Ishikawa (cell line): ENCODE measurements around the gene CD6.

ENCODE experiments used
- CEBPB ChIP-seq: IDR thresholded peaks from 2 replicates; pipeline ENCODE4 v1.6.1; 2012
- CREB1 ChIP-seq: IDR thresholded peaks from 2 replicates; pipeline ENCODE4 v1.6.1; 2012; ENCODE audit warnings: low read depth
- EGR1 ChIP-seq: IDR thresholded peaks from 2 replicates; pipeline ENCODE4 v1.6.1; 2012
- EP300 ChIP-seq: IDR thresholded peaks from 2 replicates; pipeline ENCODE4 v1.6.1; 2012; ENCODE audit warnings: borderline replicate concordance
- FOXM1 ChIP-seq: IDR thresholded peaks from 2 replicates; pipeline ENCODE4 v1.6.1; 2012; ENCODE audit warnings: low read depth, borderline replicate concordance
- NFIC ChIP-seq: IDR thresholded peaks from 2 replicates; pipeline ENCODE4 v1.6.1; 2012
- RAD21 ChIP-seq: IDR thresholded peaks from 2 replicates; pipeline ENCODE4 v1.6.1; 2012; ENCODE audit warnings: low read depth
- TAF1 ChIP-seq: IDR thresholded peaks from 2 replicates; pipeline ENCODE4 v1.6.1; 2012; ENCODE audit warnings: low read depth, mild to moderate bottlenecking
- TCF12 ChIP-seq: IDR thresholded peaks from 2 replicates; pipeline ENCODE4 v1.6.1; 2012; ENCODE audit warnings: low read depth
- TEAD4 ChIP-seq: IDR thresholded peaks from 2 replicates; pipeline ENCODE4 v1.6.1; 2012
- YY1 ChIP-seq: IDR thresholded peaks from 2 replicates; pipeline ENCODE4 v1.6.1; 2012; ENCODE audit warnings: low read depth
- ZBTB7A ChIP-seq: IDR thresholded peaks from 2 replicates; pipeline ENCODE4 v1.6.1; 2012; ENCODE audit warnings: low read depth
- TF ChIP-seq, protein P1 (sequence below): IDR thresholded peaks from 2 replicates; pipeline ENCODE4 v1.6.1; 2012
- TF ChIP-seq, protein P2 (sequence below): IDR thresholded peaks from 2 replicates; pipeline ENCODE4 v1.6.1; 2012; ENCODE audit warnings: low read depth, mild to moderate bottlenecking
- TF ChIP-seq, protein P3 (sequence below): IDR thresholded peaks from 2 replicates; pipeline ENCODE4 v1.6.1; 2012

CD6 gene

DNA sequence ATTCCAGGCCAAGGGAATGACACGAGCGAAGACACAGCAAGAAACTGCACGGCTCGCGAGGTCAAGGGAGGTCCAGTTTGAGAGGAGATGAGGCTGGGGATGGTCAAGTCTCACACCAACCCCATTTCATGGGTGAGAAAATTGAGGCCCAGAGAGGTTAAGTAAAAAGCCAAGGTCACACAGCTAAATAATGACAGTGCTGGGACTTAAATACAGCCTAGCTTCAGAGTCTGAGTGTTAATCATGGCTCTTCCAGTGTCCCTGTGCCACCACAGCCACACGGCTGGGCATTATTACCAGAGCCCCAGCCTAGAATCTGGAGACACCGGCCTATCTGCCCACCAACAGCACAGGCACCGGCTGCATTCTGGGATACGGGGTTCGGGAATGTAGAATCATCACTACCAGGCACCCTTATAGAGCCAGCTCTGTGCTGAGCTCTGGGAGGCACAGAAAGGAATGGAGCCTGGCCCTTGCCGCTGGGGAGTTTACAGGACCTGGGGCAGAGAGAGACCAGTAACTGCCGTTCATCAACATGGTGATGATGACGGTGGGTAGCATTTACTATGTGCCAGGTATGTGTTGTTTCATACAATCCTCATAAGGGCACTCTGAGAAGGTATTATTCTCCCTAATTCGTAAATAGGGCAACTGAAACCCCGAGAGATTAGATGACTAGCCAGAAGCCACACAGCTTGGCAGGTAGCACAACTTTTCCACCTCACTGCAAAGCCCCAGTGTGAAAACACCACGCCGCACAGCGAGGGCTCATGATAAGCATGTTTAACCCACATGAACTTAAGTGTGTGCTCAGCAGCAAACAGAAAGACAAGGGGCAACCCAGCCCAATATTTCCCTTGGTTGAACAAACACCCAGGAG is 51.8 kb downstream of the CD6 start:
- TF ChIP-seq, protein P1, sequence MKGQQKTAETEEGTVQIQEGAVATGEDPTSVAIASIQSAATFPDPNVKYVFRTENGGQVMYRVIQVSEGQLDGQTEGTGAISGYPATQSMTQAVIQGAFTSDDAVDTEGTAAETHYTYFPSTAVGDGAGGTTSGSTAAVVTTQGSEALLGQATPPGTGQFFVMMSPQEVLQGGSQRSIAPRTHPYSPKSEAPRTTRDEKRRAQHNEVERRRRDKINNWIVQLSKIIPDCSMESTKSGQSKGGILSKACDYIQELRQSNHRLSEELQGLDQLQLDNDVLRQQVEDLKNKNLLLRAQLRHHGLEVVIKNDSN = no peak
- TF ChIP-seq CEBPB (no peak), RAD21 (no peak), NFIC (no peak), YY1 (no peak)

DNA sequence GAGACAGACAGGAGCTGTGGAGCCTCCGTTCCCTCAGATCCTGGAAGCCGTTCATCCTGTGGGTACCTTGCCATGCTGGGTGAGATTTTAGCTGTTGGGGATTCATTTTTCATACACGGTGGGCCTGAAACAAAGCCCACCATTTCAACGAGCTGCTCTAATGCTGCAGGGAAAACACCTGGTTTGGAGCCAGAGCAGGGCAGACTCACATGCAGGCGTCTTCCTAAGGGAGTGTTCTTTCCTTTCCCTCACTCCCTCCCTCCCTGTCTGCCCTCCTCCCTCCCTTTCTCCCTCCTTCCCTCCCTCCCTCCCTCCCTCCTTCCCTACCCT is 52.5 kb downstream of the CD6 start:
- TF ChIP-seq RAD21 = no peak
- TF ChIP-seq, protein P2, sequence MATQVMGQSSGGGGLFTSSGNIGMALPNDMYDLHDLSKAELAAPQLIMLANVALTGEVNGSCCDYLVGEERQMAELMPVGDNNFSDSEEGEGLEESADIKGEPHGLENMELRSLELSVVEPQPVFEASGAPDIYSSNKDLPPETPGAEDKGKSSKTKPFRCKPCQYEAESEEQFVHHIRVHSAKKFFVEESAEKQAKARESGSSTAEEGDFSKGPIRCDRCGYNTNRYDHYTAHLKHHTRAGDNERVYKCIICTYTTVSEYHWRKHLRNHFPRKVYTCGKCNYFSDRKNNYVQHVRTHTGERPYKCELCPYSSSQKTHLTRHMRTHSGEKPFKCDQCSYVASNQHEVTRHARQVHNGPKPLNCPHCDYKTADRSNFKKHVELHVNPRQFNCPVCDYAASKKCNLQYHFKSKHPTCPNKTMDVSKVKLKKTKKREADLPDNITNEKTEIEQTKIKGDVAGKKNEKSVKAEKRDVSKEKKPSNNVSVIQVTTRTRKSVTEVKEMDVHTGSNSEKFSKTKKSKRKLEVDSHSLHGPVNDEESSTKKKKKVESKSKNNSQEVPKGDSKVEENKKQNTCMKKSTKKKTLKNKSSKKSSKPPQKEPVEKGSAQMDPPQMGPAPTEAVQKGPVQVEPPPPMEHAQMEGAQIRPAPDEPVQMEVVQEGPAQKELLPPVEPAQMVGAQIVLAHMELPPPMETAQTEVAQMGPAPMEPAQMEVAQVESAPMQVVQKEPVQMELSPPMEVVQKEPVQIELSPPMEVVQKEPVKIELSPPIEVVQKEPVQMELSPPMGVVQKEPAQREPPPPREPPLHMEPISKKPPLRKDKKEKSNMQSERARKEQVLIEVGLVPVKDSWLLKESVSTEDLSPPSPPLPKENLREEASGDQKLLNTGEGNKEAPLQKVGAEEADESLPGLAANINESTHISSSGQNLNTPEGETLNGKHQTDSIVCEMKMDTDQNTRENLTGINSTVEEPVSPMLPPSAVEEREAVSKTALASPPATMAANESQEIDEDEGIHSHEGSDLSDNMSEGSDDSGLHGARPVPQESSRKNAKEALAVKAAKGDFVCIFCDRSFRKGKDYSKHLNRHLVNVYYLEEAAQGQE = no peak
- no peak for TF ChIP-seq TAF1
- TF ChIP-seq, protein P3, sequence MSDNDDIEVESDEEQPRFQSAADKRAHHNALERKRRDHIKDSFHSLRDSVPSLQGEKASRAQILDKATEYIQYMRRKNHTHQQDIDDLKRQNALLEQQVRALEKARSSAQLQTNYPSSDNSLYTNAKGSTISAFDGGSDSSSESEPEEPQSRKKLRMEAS = no peak
- TF ChIP-seq FOXM1 = no peak
- no peak for TF ChIP-seq EGR1
- no peak for TF ChIP-seq CREB1
- TF ChIP-seq CEBPB = no peak
- no peak for TF ChIP-seq ZBTB7A
- TF ChIP-seq TEAD4 = no peak
- no peak for TF ChIP-seq TCF12
- TF ChIP-seq YY1 = no peak
- TF ChIP-seq EP300 = no peak
- TF ChIP-seq NFIC = no peak
- TF ChIP-seq, protein P1 = no peak

DNA sequence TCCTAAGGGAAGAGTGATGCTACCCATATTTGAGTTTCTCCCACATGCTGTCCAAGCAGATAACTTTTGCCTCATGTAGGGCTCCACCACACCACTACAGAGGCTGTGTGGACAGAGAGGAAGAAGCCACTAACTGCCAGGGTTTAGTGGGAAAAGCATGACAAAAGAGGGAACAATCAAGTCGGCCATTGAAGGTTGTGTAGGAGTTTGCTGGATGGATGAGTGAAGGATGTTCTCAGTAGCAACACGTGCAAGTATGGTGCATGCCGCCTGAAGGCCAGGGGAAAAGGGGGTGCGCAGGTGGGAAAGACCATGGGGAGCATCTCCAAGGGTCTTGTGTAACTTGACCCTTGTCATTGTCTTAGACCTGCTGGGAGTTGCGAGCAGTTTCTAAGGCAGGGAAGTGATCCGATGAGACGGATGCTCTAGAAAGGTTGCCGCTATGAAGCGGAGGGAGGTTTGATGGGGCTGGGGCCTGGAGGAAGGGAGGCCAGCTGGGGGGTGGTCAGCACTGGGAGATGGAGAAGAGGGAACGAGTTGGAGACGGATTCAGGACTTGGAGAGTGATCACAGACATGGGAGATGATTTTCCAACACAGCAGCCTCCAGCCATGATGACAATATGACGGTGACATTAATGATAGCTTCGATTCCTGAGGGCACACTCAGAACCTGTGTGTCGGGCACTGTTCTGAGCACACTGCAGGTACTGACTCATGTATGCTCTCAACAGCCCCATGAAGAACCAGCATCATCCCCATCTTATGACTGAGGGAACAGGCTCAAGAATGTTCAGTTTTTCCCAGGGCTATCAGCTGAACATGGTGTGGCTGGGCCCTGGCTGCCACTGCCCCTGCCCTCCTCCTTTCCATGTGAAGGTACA is 53.7 kb downstream of the CD6 start:
- no peak for TF ChIP-seq TAF1
- no peak for TF ChIP-seq TEAD4
- TF ChIP-seq CEBPB = no peak

DNA sequence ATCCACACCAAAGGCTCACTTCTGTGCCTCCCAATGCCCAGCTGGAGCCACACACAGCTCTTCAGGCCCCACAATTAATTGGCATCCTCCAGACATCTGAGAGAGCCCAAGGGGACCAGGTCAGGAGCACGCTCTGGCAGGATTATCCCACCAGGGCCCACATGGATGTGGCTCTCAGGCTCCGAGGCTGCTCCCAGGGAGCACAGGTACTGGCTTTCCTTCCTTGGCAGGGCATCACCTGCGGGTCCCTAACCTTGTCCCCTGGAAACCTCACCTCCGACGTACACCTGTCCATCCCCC is 54.3 kb downstream of the CD6 start:
- TF ChIP-seq CREB1 = no peak
- no peak for TF ChIP-seq EGR1
- TF ChIP-seq, protein P2 = no peak
- TF ChIP-seq EP300 = no peak
- TF ChIP-seq, protein P1 = no peak
- TF ChIP-seq TAF1 = no peak
- no peak for TF ChIP-seq RAD21
- no peak for TF ChIP-seq CEBPB

DNA sequence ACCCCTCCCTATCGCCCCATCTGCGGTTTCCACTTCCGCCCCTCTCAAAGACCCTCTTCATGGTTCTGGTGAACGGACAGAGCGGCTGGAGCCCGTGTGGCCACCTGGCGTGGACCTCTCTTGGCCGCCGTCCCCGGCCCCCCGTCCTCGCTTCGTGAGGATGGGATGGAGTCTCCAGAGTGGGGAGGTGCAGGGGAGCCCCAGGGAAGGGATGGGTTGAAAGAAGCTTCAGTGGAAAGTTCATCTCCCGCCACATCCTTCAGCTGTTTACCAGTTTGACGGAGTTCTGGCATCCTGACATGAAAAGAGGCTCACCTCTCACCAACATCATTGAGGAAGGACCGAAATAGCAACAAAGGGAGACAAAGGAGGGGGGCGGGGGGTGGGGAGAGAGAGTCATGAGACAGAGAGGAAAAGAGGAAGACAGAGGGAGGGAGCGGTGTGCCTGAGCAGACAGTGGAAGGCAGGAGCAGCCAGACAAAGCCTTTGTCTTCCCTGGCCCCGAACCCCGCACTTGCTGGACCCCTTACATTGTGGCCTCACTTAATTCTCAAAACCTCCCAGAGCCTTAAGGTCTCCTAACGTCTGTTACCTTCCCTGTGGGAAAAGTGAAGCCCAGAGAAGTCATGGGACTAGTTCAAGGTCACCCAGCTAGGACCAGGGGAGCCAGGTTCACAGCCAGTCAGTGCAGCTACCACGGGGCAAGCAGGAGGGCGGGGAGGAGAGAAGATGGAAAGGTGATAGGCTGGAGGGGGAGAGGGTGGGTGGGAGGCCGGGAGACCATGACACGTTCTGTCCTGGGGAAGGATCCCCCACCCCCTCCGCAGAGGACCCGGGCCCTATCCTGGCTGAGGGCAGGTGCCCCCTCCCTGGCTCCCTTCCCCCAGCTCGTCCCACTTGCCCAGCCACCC is 54.9 kb downstream of the CD6 start:
- TF ChIP-seq, protein P1 = no peak
- TF ChIP-seq TAF1 = no peak
- TF ChIP-seq CEBPB = no peak
- no peak for TF ChIP-seq TEAD4
- TF ChIP-seq, protein P3 = no peak
- no peak for TF ChIP-seq ZBTB7A
- TF ChIP-seq, protein P2 = no peak
- no peak for TF ChIP-seq RAD21
- TF ChIP-seq CREB1 = no peak
- no peak for TF ChIP-seq EGR1
- no peak for TF ChIP-seq FOXM1
- TF ChIP-seq EP300 = no peak
